Left colon (tissue), 2 donors: ENCODE measurements around the gene IFRD1. TPM values are rescaled to one million over a fixed set of nuclear protein-coding genes. Genes with fewer than 3 reads are reported as not detected.

Source experiments
- ATAC-seq: fragments of 200-7000 bp; cut with Tn5 transposase; one replicate; pipeline ENCODE4 v1.9.1; 2020; ENCODE audit warnings: mild to moderate bottlenecking, moderate library complexity
- DNase-seq, 2 donors: peaks; one replicate each; pipeline ENCODE4 v3.0.0-alpha.2; 2020
- intact Hi-C, 2 donors: fragments of 100-400 bp; cut with DNase I in 1 of 2; cut with micrococcal nuclease in 1 of 2; formaldehyde crosslinking; loops; one replicate each; pipeline versions ENCODE4 v1.11.2 to v1.14.0; 2022; cut with DNase I, micrococcal nuclease
- total RNA-seq, 2 donors: library from RNA; stranded (reverse); fragmentation: NEBNext Ultra II Directional; extraction: Animal tissue kit (Norgen Biotek cat#: 25700); gene quantifications; one replicate each; pipeline ENCODE4 v1.2.1, GENCODE V29; 2021
- donor health status: DM: no; HTN: no; CAD: no.
- donor health status: DM: yes; HTN: yes; CAD: no.

IFRD1 gene
- total RNA-seq, 2 donors from 2014 or later = 32.9 to 60.6 TPM

DNA sequence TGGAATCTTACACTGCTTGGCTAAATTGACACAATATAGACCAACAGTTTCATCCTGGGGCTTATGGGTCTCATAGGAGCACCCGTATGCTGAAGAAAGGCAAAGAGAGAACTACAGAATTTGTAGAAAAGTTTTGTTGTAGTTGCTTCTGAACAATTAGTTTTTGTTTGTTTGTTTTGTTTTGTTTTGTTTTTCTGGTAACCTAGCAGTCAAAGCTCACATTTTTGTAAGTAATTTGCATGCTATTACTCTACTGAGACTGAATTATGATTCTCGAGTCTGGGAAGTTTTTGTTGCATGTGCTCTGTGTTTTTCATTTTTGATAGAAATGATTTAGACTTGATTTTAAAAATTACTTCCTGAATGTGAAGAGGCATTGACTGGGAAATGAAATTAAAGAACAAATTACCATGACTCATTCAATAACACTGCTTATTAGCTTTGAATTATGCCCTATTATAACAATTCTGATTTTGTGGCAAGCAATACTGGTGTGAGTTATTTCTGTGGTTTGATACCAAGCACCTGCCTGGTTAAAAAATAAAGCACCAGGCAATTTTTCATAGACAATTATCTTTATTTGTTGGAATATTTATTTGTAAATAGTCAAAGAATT lies 31.0 kb downstream of the IFRD1 start:
- intact Hi-C loops = no loop called here
- DNase-seq (no peak), ATAC-seq (no peak)

GRCh38 chr7:112481833-112482670 lies 31.8 kb downstream of the IFRD1 start:
- intact Hi-C loops = no loop called here
- DNase-seq = peak in 1 of 2 donors; percentile 34
- no peak for ATAC-seq

DNA sequence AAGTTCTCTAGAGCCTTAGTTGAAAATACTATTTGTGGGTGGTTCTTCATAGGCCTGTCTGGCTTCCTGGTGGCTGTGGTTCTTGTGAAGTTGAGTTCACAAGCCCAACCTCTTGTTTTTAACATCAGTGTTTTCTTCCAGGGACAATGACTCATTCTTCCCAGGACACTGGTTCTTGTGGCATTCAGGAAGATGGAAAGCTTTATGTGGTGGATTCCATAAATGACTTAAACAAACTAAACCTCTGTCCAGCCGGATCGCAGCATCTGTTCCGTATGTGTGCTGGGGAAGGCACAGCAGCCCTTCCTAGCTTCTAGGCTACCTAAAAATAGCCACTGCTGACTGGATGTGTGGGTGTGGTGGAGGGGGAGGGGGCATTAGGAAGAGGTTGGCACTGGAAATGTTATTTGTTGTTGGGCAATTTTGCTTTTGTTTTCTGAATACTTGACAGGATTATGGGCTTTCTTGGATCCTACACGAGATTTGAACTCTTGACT lies 34.5 kb downstream of the IFRD1 start:
- intact Hi-C loops = no loop called here
- ATAC-seq (peak; percentile 46), DNase-seq (peak in 1 of 2 donors; percentile 18)

GRCh38 chr7:112485766-112486165 lies 35.5 kb downstream of the IFRD1 start:
- intact Hi-C loops = no loop called here
- ATAC-seq = no peak

GRCh38 chr7:112487457-112488263 lies 37.4 kb downstream of the IFRD1 start:
- intact Hi-C loops = no loop called here
- ATAC-seq (no peak), DNase-seq (no peak)

More at GRCh38 chr7:112485766-112486165, 35.5 kb downstream of the IFRD1 start:
- DNase-seq = no peak

DNA sequence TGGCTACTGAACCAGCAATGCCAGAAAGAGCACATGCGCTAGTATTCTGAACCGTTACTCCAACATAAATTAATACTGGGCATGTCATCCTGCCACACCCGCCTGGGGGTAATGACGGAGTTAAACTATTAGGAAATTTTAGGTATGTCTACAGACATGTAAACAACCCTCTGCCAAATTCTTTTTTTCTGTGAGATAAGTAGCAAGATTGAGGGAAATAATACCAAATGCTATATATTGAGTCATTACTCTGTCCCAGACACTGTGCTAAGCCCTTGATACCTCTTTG lies 37.9 kb downstream of the IFRD1 start:
- ATAC-seq (no peak), DNase-seq (no peak)
- intact Hi-C loops = no loop called here

GRCh38 chr7:112492186-112492585 lies 41.9 kb downstream of the IFRD1 start:
- ATAC-seq (peak; percentile 82), DNase-seq (no peak)
- intact Hi-C loops = loop anchor here in 1 of 2 donors (10.0 kb wide), 1 partner anchor 747 kb away; no protein-coding TSS in a partner anchor

GRCh38 chr7:112494656-112495055 lies 44.4 kb downstream of the IFRD1 start:
- no peak for DNase-seq
- no peak for ATAC-seq
- intact Hi-C loops = loop anchor here in 1 of 2 donors (10.0 kb wide), 1 partner anchor 750 kb away; no protein-coding TSS in a partner anchor

- ATAC-seq (no peak), DNase-seq (no peak)
- intact Hi-C loops = loop anchor here in 1 of 2 donors (10.0 kb wide), 1 partner anchor 750 kb away; no protein-coding TSS in a partner anchor
Observed at GRCh38 chr7:112495156-112495788, 45.0 kb downstream of the IFRD1 start.

DNA sequence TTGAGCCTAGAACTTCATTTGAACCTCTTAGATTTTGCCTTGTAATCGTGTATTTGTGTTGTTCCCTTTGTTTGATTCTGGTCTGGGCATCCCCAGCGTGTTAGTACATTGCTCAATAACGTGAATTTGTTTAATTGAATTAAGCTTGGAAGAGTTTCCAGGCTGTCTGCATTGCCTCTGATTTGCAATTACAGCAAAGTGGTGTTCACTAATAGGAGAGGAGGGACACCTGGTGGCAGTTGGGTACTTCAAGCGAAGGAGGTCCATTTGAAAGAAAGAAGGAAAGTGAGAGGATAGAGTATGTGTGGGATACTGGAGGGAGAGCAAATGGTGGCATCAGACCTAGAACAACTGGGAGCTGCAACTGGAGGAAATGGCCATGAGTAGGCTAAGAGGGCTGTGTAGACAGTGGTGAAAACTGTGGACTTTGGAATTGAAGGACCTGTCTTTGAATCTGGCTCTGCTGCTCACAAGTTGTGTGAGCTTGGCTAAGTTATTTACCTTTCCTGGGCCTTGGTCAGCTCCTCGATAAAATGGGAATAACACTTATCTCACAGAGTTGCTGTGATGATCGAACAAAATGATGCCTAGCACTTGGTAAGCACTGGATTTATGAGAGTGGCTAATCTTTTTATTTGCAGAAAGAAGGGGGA lies 45.7 kb downstream of the IFRD1 start:
- intact Hi-C loops = loop anchor here in 1 of 2 donors (10.0 kb wide), 1 partner anchor 751 kb away; no protein-coding TSS in a partner anchor
- ATAC-seq (peak; percentile 80), DNase-seq (peak; percentile 41 to 44)

- intact Hi-C loops = loop anchor here in 1 of 2 donors (10.0 kb wide), 1 partner anchor 753 kb away; no protein-coding TSS in a partner anchor
- no peak for DNase-seq
- ATAC-seq = no peak
Observed at GRCh38 chr7:112497481-112497880, 47.2 kb downstream of the IFRD1 start.

GRCh38 chr7:112500619-112501018 lies 50.4 kb downstream of the IFRD1 start:
- no peak for DNase-seq
- no peak for ATAC-seq

GRCh38 chr7:112501801-112502503 lies 51.7 kb downstream of the IFRD1 start:
- DNase-seq = no peak
- intact Hi-C loops = no loop called here
- peak; percentile 22 for ATAC-seq

More at GRCh38 chr7:112500619-112501018, 50.4 kb downstream of the IFRD1 start:
- intact Hi-C loops = no loop called here

DNA sequence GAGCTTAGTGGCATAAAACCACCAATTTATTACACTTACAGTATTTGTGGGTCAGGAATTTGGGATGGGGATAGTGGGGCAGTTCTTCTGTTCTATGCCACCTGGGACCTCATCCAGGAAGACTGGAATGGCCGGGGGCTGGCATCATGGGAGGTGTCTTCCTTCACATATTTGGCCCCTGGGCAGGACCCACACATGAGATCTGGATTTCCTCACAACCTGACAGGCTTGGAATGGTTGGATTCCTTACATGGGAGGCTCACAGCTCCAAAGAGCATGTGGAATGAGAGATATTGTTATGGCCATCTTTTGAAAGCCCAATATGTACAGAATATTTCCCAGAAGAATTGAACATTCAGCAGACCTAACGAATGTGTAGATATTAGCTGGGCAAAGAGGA lies 52.4 kb downstream of the IFRD1 start:
- intact Hi-C loops = no loop called here
- no peak for ATAC-seq
- no peak for DNase-seq

DNA sequence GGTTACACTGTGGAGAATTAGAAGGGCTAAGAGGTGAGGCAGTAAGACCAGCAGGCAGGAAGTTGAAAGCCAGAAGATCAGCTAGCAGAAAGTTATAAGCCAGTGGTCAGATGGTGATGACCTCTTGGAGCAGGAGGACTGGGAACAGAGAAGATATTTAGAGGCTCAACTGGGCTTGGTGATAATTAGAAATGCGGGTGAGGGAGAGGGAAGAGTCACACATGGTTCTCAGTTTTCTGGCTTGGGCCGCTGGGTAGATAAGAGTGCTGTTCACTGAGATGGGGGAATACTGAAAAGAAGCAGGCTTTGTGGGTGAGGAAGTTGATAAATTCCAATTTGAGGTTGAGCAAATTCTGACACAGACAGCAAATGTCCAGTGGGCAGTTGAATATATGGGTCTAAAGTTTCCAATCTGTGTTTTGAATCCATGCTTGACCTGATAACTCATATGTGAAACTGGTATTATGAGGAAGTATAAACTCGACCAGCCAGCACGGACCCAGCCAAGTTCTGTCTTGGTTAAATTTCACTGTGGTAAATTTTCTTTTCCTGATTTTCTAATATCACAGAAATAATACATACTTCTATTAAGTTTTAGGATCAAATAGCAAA lies 53.2 kb downstream of the IFRD1 start:
- DNase-seq (no peak), ATAC-seq (no peak)
- intact Hi-C loops = no loop called here

GRCh38 chr7:112504093-112504695 lies 53.9 kb downstream of the IFRD1 start:
- intact Hi-C loops = no loop called here
- no peak for DNase-seq
- no peak for ATAC-seq

GRCh38 chr7:112505495-112505894 lies 55.2 kb downstream of the IFRD1 start:
- no peak for ATAC-seq
- no peak for DNase-seq
- intact Hi-C loops = no loop called here
